K562 (cell line): Measurements from ENCODE around the gene TRPM4.

Experiments
- ARHGAP35 ChIP-seq: fragments of 450-650 bp; IDR thresholded peaks from 2 replicates; pipeline ENCODE4 v1.6.1; 2018; ENCODE audit not compliant: partially characterized antibody
- CEBPZ ChIP-seq: fragments of 150-350 bp; IDR thresholded peaks from 2 replicates; pipeline ENCODE4 v1.6.1; 2014; ENCODE audit warnings: low read depth, mild to moderate bottlenecking, low read length, borderline replicate concordance
- CTCF ChIP-seq, 3 experiments: IDR thresholded peaks in 2 of 3; conservative IDR thresholded peaks in 1 of 3; 2 replicates each; pipeline ENCODE4 v1.5.1; 2011 to 2012; ENCODE audit warnings: low read length in 3 of 3, mild to moderate bottlenecking in 3 of 3, control low read depth in 2 of 3, improper control_type of control experiment in 1 of 3, inconsistent platforms in 1 of 3, low read depth in 1 of 3, mixed read lengths in 1 of 3, moderate library complexity in 1 of 3; ENCODE audit not compliant: insufficient read depth in 2 of 3
- DNMT1 ChIP-seq: fragments of 450-650 bp; IDR thresholded peaks from 2 replicates; pipeline ENCODE4 v1.6.1; 2016; ENCODE audit warnings: antibody characterized with exemption, mild to moderate bottlenecking
- DPF2 ChIP-seq: fragments of 450-650 bp; IDR thresholded peaks from 2 replicates; pipeline ENCODE4 v1.6.1; 2016
- HEY1 ChIP-seq: fragments of 250-450 bp; sonication (Bioruptor Pico); IDR thresholded peaks from 2 replicates; pipeline ENCODE4 v1.5.0; 2020; ENCODE audit warnings: mild to moderate bottlenecking, moderate library complexity, borderline replicate concordance
- MXI1 ChIP-seq: IDR thresholded peaks from 2 replicates; pipeline ENCODE4 v1.6.1; 2011; ENCODE audit warnings: low read depth, mild to moderate bottlenecking, improper control_type of control experiment, low read length
- NFRKB ChIP-seq: fragments of 450-650 bp; IDR thresholded peaks from 2 replicates; pipeline ENCODE4 v1.6.1; 2016; ENCODE audit warnings: low read depth
- POLR2A ChIP-seq: fragments of 450-650 bp; conservative IDR thresholded peaks from 2 replicates; pipeline ENCODE4 v1.6.1; 2016
- RCOR1 ChIP-seq, 2 experiments: IDR thresholded peaks; 2 replicates each; pipeline ENCODE4 v1.6.1; 2012; ENCODE audit warnings: low read depth in 2 of 2, low read length in 2 of 2, borderline replicate concordance in 1 of 2, improper control_type of control experiment in 1 of 2
- SREBF2 ChIP-seq: sonication (generic); formaldehyde crosslinking; IDR thresholded peaks from 2 replicates; pipeline ENCODE4 v1.4.0; 2020; ENCODE audit warnings: mild to moderate bottlenecking, missing genetic modification reagents
- USF1 ChIP-seq: sonication (generic); formaldehyde crosslinking; IDR thresholded peaks from 2 replicates; pipeline ENCODE4 v1.9.0; 2022; ENCODE audit warnings: mild to moderate bottlenecking, missing genetic modification reagents
- ZNF282 ChIP-seq: sonication (generic); formaldehyde crosslinking; IDR thresholded peaks from 2 replicates; pipeline ENCODE4 v1.8.1; 2023; ENCODE audit warnings: missing genetic modification reagents

- TF ChIP-seq RCOR1 (IDR thresholded peaks at IDR 0.05; ENCODE audit: borderline replicate concordance in 1 of 2, low read depth in 2 of 2, low read length in 2 of 2) (no peak), NFRKB (no peak), POLR2A (no peak), USF1 (no peak), CEBPZ (no peak), SREBF2 (CRISPR knock-in tag) (no peak), CTCF (IDR thresholded peaks at IDR 0.05 in 2 of 3, conservative IDR thresholded peaks at IDR 0.05 in 1 of 3; ENCODE audit: insufficient read depth in 2 of 3, low read depth in 1 of 3, low read length in 3 of 3) (no peak), DPF2 (no peak), ARHGAP35 (no peak), ZNF282 (CRISPR knock-in tag) (no peak), HEY1 (no peak), MXI1 (no peak), DNMT1 (no peak)
Observed at GRCh38 chr19:49255674-49256073, 98.1 kb downstream of the TRPM4 start.
